ENCODE data around the gene TMEM59.
"Not testable (repeated sequence)": the region's sequence is repeated elsewhere in the genome, so short reads cannot be mapped to it uniquely, and the experiment has no call there.

The TMEM59 gene

GRCh38 chr1:54064299-54064698, 11.3 kb upstream of the TMEM59 start:
- intact Hi-C loops (cut with DNase I), result no loop called here
- no peak for DNase-seq

GRCh38 chr1:54054438-54054749, 1.4 kb upstream of the TMEM59 start:
- no peak for DNase-seq
- intact Hi-C loops (cut with DNase I), result loop anchor here (10.0 kb wide), 2 partner anchors 110 to 710 kb away; partner anchors contain the start of genes IFT25, LRRC42 and PARS2

GRCh38 chr1:54053745-54054437, 887 bp upstream of the TMEM59 start:
- DNase-seq, result peak in 3 of 42 donors; percentile 18 to 21 (median 20)
- intact Hi-C loops (cut with DNase I), result loop anchor here (1.0 to 10.0 kb wide), 3 partner anchors 109 to 711 kb away; partner anchors contain the start of genes IFT25, LRRC42, NDC1 and PARS2

DNA sequence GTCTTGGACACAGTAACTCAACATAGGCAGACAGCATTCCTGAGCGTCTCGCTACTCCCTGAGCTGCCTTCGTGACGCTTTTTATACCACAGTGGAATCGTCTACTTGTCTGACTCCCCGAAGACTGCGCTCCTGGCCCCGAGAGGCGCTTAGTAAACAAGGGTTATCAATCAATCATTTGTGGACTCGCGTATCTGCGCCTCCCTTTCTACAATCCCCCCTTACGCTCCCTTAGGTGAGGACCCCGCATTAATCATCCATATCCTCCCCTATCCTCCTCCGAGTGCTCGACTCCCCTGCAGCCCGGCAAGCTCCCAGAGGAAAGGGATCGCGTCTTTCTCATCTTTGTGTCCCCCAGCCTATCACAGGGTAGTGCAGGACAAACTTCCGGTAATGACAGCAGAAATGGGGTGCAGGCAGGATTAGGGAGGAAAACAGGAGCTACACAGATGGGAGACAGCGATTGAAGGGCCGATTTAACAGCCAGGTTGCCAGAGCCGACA, 522 bp downstream of the TMEM59 start:
- peak in 30 of 42 donors; percentile 17 to 62 (median 36) for DNase-seq
- intact Hi-C loops (cut with DNase I), result loop anchor here (10.0 kb wide), 2 partner anchors 108 to 712 kb away; partner anchors contain the start of genes IFT25, LRRC42 and PARS2

DNA sequence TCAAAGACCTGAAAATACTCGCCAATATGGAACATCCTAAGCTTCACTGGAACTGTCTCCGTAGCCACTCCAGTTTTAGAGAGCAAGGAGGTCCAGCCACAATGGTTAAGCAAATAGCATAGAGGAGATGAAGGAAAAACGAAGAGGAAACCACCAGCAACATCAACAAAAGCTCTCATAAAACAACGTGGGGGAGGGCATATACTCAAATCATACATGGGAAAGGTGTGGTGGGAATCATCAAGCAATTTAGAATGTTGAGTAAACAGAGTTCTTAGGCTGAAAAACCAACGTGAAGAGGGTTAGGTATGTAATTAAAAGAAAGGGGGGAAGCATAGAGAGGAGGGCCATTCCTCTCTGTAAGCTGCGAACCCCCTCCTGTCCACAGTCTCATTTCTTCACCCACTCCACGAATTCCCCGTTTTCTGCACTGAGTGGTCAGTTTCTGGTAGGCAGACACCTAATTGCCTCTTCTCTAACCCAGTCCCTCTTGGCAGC, 1.0 kb downstream of the TMEM59 start:
- intact Hi-C loops (cut with DNase I), result loop anchor here (10.0 kb wide), 2 partner anchors 107 to 713 kb away; partner anchors contain the start of genes IFT25, LRRC42 and PARS2

GRCh38 chr1:54050435-54050834, 2.6 kb downstream of the TMEM59 start:
- not testable (repeated sequence) for DNase-seq
- intact Hi-C loops (cut with DNase I), result loop anchor here (10.0 kb wide), 2 partner anchors 106 to 714 kb away; partner anchors contain the start of genes IFT25, LRRC42 and PARS2

More for the DNA sequence above, 1.0 kb downstream of the TMEM59 start:
- DNase-seq, result no peak

- intact Hi-C loops (cut with DNase I), result no loop called here
- no peak for DNase-seq
These were observed 5.4 kb downstream of the TMEM59 start for GRCh38 chr1:54047384-54048305.

DNA sequence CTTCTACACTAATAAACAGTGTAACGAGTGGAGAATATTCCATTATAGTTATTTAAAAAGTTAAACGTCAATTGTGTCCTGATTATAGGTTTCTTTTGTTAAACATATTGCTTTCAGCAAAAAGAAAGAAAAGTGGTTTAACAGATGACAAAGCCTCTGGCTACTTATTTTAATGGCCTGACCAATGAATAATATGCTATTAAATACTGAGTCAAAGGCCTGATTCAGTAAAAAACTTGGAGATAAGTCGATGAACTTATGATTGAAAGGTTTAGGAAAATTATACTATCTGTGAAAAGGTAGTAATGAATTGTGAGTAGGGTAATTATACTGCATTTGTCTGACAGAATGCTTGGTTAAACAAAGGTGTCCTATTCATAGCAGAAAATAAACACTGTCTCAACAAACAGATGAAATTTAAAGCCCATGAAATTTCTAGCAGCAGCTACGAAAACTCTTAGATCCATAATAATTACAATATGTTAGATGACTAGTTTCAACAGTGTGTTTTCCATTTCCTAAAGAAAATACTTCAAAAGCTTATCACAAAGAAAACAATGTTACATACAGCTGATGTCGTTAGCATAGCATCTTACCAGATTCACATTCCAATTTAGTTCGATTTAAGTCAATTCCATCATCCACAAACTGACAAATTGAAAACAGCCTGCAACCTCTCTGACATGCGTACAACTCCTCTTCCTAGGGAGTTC, 6.2 kb downstream of the TMEM59 start:
- intact Hi-C loops (cut with DNase I), result no loop called here
- no peak for DNase-seq

DNA sequence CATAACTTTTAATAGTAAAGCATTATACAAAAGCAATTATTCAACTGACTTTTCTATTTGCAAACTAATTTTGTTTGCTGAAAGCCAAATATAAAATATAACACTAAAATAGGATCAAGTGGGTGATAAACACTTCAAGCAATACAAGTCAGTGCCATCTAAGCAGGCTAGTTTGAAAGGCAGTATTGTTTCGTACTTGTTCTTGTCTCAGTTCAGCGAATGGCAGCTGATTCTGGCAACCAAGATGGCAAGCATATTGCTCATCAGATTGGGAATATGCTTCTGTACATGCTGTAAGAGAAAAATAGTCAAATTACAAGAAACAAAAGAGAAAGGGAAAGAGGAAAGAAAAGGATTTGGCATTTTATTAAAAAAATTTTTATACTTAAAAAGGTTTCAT, 7.5 kb downstream of the TMEM59 start:
- intact Hi-C loops (cut with DNase I), result no loop called here
- peak in 12 of 42 donors; percentile 15 to 60 (median 32) for DNase-seq

DNA sequence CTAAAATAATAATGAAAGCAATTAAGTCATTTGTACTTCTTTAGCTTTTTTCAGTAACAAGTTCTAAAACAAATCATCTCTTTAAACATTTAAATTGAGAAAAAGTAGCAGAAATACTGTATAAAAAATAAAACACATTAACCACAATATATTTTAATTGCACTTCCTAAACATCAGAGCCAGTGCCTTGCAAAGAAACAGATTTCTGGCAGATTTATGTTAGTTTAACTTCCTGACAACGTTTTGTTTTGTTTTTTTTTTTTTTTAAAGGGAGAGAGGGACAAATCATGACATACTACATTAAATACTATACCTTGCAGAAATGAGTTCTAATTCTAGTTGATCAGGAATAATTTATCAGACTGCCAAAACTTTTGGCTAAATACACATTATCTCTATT, 11.2 kb downstream of the TMEM59 start:
- intact Hi-C loops (cut with DNase I), result no loop called here
- no peak for DNase-seq

- no peak for DNase-seq
- intact Hi-C loops (cut with DNase I), result no loop called here
These were observed 15.5 kb downstream of the TMEM59 start for GRCh38 chr1:54037476-54037875.

GRCh38 chr1:54028306-54029251, 24.4 kb downstream of the TMEM59 start:
- peak in 13 of 42 donors; percentile 11 to 61 (median 35) for DNase-seq
- intact Hi-C loops (cut with DNase I), result no loop called here

DNA sequence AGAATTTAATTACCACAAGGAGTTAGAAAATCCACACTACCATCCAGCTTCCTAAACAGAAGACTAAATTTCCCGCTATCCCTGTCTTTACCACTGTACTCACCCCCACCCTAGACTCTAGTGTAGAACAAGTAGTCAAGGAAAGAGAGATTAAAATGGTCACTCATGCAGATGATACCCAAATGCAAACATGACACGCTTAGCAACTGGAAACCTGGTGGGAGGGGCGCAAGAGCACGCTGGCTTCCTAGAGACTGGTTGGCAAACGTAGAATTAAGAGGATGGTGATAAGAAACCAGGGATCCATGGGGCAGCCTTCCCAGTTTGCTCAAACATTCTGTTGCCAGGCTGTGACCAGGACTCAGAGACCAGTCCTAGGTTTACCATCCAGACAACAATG, 25.2 kb downstream of the TMEM59 start:
- DNase-seq, result peak in 2 of 42 donors; percentile 13 to 32
- intact Hi-C loops (cut with DNase I), result no loop called here

- DNase-seq; intact Hi-C loops (cut with DNase I): not testable (repeated sequence)
These were observed 28.2 kb downstream of the TMEM59 start for GRCh38 chr1:54024811-54025210.

DNA sequence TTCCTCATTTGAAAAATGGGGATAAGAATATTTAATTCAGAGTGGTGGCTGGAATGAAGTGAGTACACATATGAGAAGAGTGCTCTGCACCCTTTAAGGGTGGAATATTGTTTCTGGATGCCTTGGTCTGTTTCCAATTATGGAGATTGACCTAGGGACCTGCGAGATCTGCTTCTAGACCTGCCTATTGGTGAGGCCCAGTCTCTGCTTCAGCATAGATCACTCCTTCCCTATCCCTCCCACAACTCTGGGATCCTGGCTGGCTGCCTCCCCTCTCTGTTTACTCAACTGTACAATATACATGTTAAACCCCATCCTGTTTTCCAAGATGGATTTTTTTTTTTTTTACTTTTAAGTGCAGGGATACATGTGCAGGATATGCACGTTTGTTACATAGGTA, 28.6 kb downstream of the TMEM59 start:
- intact Hi-C loops (cut with DNase I), result no loop called here
- peak in 2 of 42 donors; percentile 8 to 36 for DNase-seq

GRCh38 chr1:54019562-54020176, 33.3 kb downstream of the TMEM59 start:
- DNase-seq, result peak in 3 of 42 donors; percentile 10 to 18 (median 16)
- intact Hi-C loops (cut with DNase I), result not testable (repeated sequence)

DNA sequence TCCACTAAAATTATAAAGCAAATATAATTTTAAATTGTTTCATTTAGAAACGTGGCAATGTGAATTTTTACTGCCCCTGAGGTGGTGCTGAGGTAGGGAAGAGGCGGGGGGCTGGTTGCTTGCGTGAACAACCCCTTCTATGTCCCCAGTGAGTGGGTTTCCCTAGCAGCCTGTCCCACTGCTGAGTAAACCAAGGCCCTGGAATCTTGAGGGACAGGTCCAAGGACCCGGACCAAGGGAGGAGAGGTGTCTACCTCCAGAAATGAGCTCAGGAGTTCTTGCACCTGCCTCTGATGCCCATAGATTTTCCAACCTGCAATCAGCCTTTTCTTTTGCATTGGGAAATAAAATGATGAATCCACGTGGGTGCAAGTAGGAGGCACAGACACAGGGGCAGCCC, 34.4 kb downstream of the TMEM59 start:
- DNase-seq, result peak in 6 of 42 donors; percentile 4 to 26 (median 14)
- intact Hi-C loops (cut with DNase I), result no loop called here

Data from head of caudate nucleus (tissue), 42 donors.